Adrenal gland (tissue), 12 donors: ENCODE measurements around the gene BCAR3. TPM values are rescaled to one million over a fixed set of nuclear protein-coding genes. Genes with fewer than 3 reads are reported as not detected.

ENCODE experiments used
- DNase-seq, 7 donors: peaks; one replicate each; pipeline ENCODE4 v3.0.0-alpha.2; 2019 to 2020
- H3K27ac ChIP-seq, 5 donors: fragments of 200-600 bp; sonication (generic) in 4 of 5; 1 replicate in 3 of 5; 2 replicates in 2 of 5; pipeline versions ENCODE4 v1.5.1 to v1.8.0; 2016 to 2020; ENCODE audit warnings: mild to moderate bottlenecking in 1 of 5
- H3K27me3 ChIP-seq: fragments of 200-600 bp; 2 replicates; pipeline ENCODE4 v1.8.0; 2021
- H3K36me3 ChIP-seq, 2 donors: fragments of 200-600 bp; replicated peaks in 1 of 2; 1 replicate in 1 of 2; 2 replicates in 1 of 2; pipeline versions ENCODE4 v1.5.1 to v1.8.0; 2018 to 2022
- H3K4me1 ChIP-seq, 2 donors: fragments of 200-600 bp; replicated peaks in 1 of 2; 1 replicate in 1 of 2; 2 replicates in 1 of 2; pipeline versions ENCODE4 v1.5.1 to v1.8.0; 2018 to 2021
- H3K4me3 ChIP-seq, 4 donors: fragments of 200-600 bp; sonication (generic) in 3 of 4; one replicate each; pipeline ENCODE4 v1.5.1; 2016 to 2018
- H3K9me3 ChIP-seq, 3 donors: fragments of 200-600 bp; sonication (generic) in 1 of 3; replicated peaks in 1 of 3; 1 replicate in 2 of 3; 2 replicates in 1 of 3; pipeline versions ENCODE4 v1.5.1 to v1.8.0; 2016 to 2021
- CTCF ChIP-seq, 6 experiments: fragments of 450-650 bp in 4 of 6; fragments of 200-600 bp in 2 of 6; sonication (generic) in 1 of 6; IDR thresholded peaks; 1 replicate in 5 of 6; 2 replicates in 1 of 6; pipeline versions ENCODE4 v1.5.1 to v1.8.0; 2016 to 2021; ENCODE audit warnings: antibody characterized with exemption in 6 of 6, mild to moderate bottlenecking in 2 of 6, moderate library complexity in 1 of 6
- POLR2A ChIP-seq, 2 donors: fragments of 450-650 bp; IDR thresholded peaks; one replicate each; pipeline ENCODE4 v1.6.1; 2017; ENCODE audit warnings: antibody characterized with exemption in 2 of 2, mild to moderate bottlenecking in 2 of 2, moderate library complexity in 1 of 2
- WGBS, 4 donors: extraction: QIAGEN DNeasy Blood & Tissue Kit in 2 of 4; methylation state at CpG; one replicate each; pipeline versions ENCODE4 v1.1.5 to v1.1.7; 2013 to 2017; 5-methylcytosine and 5-hydroxymethylcytosine counted together
- intact Hi-C, 2 donors: fragments of 100-400 bp; cut with DNase I; formaldehyde crosslinking; loops; one replicate each; pipeline versions ENCODE4 v1.14.1 to v1.15.0; 2022 to 2023
- polyA plus RNA-seq, 3 donors: library from polyadenylated mRNA; stranded (reverse); fragments of 200-250 nt in 2 of 3; fragments of 350-450 nt in 1 of 3; fragmentation: Illumina TruSeq in 1 of 3; extraction: RNeasy Lipid Tissue Mini Kit (QIAGEN cat#74804) in 1 of 3; gene quantifications; one replicate each; pipeline ENCODE4 v1.2.3, GENCODE V29; 2013 to 2014
- total RNA-seq, 9 donors: library from RNA; depleted of rRNA in 4 of 9; stranded (reverse); fragments of >200 nt in 4 of 9; fragments of 120-200 nt in 1 of 9; fragmentation: NEBNext Ultra II Directional in 1 of 9; extraction: Animal tissue kit (Norgen Biotek cat#: 25700) in 1 of 9; gene quantifications; one replicate each; pipeline versions ENCODE4 v1.1.0 to v1.2.4, GENCODE V29; 2013 to 2023
- donor health status: healthy with polysubstance abuse.
- donor health status: Bipolar disorder and iron deficiency.
- donor health status: DM: yes; HTN: yes; CAD: no.
- donor health status: DM: no; HTN: no; CAD: no.
- donor health status: DM: no; HTN: no; CAD: no.
- donor health status: DM: yes; HTN: yes; CAD: no.

The BCAR3 gene
- total and polyA plus RNA-seq, 12 donors, result 6.5 to 31.6 (median 23.9) TPM

GRCh38 chr1:93613898-93614297 lies 67.7 kb downstream of the BCAR3 start:
- Histone ChIP-seq H3K4me3 (peak overlapping the region in 2 of 4 donors; percentile 11 to 41), H3K4me1 (peaks cover 16 to 52% of the 10 kb centered on the region in 2 donors), H3K27ac (peak overlapping the region in 2 of 5 donors; percentile 49 to 64), H3K9me3 (no peaks in the 10 kb centered on the region), H3K27me3 (no peaks in the 10 kb centered on the region), H3K36me3 (no peaks in the 10 kb centered on the region)
- peak in 6 of 7 donors; percentile 48 to 75 (median 67) for DNase-seq
- 44 to 55% (median 47%) methylated on average over 8 to 11 of the region's 11 CpGs for WGBS, 4 donors
- TF ChIP-seq CTCF (IDR thresholded peaks at IDR 0.05) (no peak), POLR2A (IDR thresholded peaks at IDR 0.05) (peak in 1 of 2 donors; percentile 47)
- intact Hi-C loops, result no loop called here

- peak in 1 of 7 donors; percentile 29 for DNase-seq
- TF ChIP-seq CTCF (IDR thresholded peaks at IDR 0.05) (no peak), POLR2A (IDR thresholded peaks at IDR 0.05) (no peak)
- Histone ChIP-seq H3K9me3 (no peaks in the 10 kb centered on the region), H3K27me3 (no peaks in the 10 kb centered on the region), H3K27ac (no peak overlapping the region), H3K4me1 (peaks cover 11 to 58% of the 10 kb centered on the region in 2 donors), H3K4me3 (no peak overlapping the region), H3K36me3 (no peaks in the 10 kb centered on the region)
- WGBS, 4 donors, result 89 to 94% (median 91%) methylated on average over 3 of the region's 3 CpGs
- intact Hi-C loops, result no loop called here
Measured at GRCh38 chr1:93612510-93612909, 69.1 kb downstream of the BCAR3 start.

- H3K27ac ChIP-seq, result no peak overlapping the region
- WGBS, 4 donors, result 90 to 93% (median 91%) methylated on average over 5 of the region's 5 CpGs
Measured at GRCh38 chr1:93611668-93612067, 70.0 kb downstream of the BCAR3 start.

GRCh38 chr1:93609536-93609935 lies 72.1 kb downstream of the BCAR3 start:
- peaks cover 0 to 46% of the 10 kb centered on the region in 2 donors for H3K4me1 ChIP-seq
- 87 to 95% (median 91%) methylated on average over 8 of the region's 8 CpGs for WGBS, 4 donors
- no peaks in the 10 kb centered on the region for H3K9me3 ChIP-seq
- no peaks in the 10 kb centered on the region for H3K36me3 ChIP-seq
- H3K4me3 ChIP-seq, result no peak overlapping the region
- DNase-seq, result peak in 1 of 7 donors; percentile 49
- no peaks in the 10 kb centered on the region for H3K27me3 ChIP-seq
- no peak overlapping the region for H3K27ac ChIP-seq
- no peak for TF ChIP-seq CTCF (IDR thresholded peaks at IDR 0.05)
- no peak for TF ChIP-seq POLR2A (IDR thresholded peaks at IDR 0.05)
- intact Hi-C loops, result no loop called here

More at GRCh38 chr1:93611668-93612067, 70.0 kb downstream of the BCAR3 start:
- no peaks in the 10 kb centered on the region for H3K27me3 ChIP-seq
- peaks cover 2 to 49% of the 10 kb centered on the region in 2 donors for H3K4me1 ChIP-seq
- H3K36me3 ChIP-seq, result no peaks in the 10 kb centered on the region
- no peak overlapping the region for H3K4me3 ChIP-seq
- intact Hi-C loops, result no loop called here
- TF ChIP-seq CTCF (IDR thresholded peaks at IDR 0.05) (no peak), POLR2A (IDR thresholded peaks at IDR 0.05) (no peak)
- no peaks in the 10 kb centered on the region for H3K9me3 ChIP-seq
- DNase-seq, result no peak
